MM.1S (cell line): ENCODE results near the gene PHLDB1.

Experiments used
- DNase-seq: peaks from one replicate; pipeline ENCODE4 v3.0.0-alpha.2; 2015
- H2AFZ ChIP-seq: fragments of 300-600 bp; sonication (generic); 2 replicates; pipeline ENCODE4 v1.6.0; 2016; ENCODE audit warnings: antibody characterized with exemption, low read length
- H3F3A ChIP-seq: fragments of 300-600 bp; sonication (generic); 2 replicates; pipeline ENCODE4 v1.6.1; 2016; ENCODE audit warnings: mild to moderate bottlenecking, antibody characterized with exemption, low read length, moderate library complexity, mixed read lengths; ENCODE audit not compliant: insufficient read depth
- H3K27ac ChIP-seq: fragments of 300-600 bp; sonication (generic); 2 replicates; pipeline ENCODE4 v1.5.1; 2016; ENCODE audit warnings: mild to moderate bottlenecking, low read length
- H3K27me3 ChIP-seq: fragments of 300-600 bp; sonication (generic); replicated peaks from 2 replicates; pipeline ENCODE4 v1.6.0; 2016; ENCODE audit warnings: low read length; ENCODE audit not compliant: insufficient read depth
- H3K36me3 ChIP-seq: fragments of 300-600 bp; sonication (generic); replicated peaks from 2 replicates; pipeline ENCODE4 v1.6.1; 2016; ENCODE audit warnings: mild to moderate bottlenecking, low read length, mixed read lengths; ENCODE audit not compliant: insufficient read depth
- H3K4me1 ChIP-seq: fragments of 300-600 bp; sonication (generic); 2 replicates; pipeline ENCODE4 v1.6.1; 2016; ENCODE audit warnings: low read length, mixed read lengths
- H3K4me2 ChIP-seq: fragments of 300-600 bp; sonication (generic); 2 replicates; pipeline ENCODE4 v1.6.0; 2016; ENCODE audit warnings: low read depth, low read length
- H3K4me3 ChIP-seq: fragments of 300-600 bp; sonication (generic); 2 replicates; pipeline ENCODE4 v1.5.1; 2016; ENCODE audit warnings: low read length, mixed read lengths
- H3K79me2 ChIP-seq: fragments of 300-600 bp; sonication (generic); 2 replicates; pipeline ENCODE4 v1.6.1; 2016; ENCODE audit warnings: mixed run types, low read length, mixed read lengths
- H3K9ac ChIP-seq: fragments of 300-600 bp; sonication (generic); 2 replicates; pipeline ENCODE4 v1.6.1; 2016; ENCODE audit warnings: low read length, mixed read lengths
- H3K9me2 ChIP-seq: fragments of 300-600 bp; sonication (generic); replicated peaks from 2 replicates; pipeline ENCODE4 v1.6.1; 2016; ENCODE audit warnings: mild to moderate bottlenecking, low read length, mixed read lengths; ENCODE audit not compliant: insufficient read depth
- H3K9me3 ChIP-seq: fragments of 300-600 bp; sonication (generic); replicated peaks from 2 replicates; pipeline ENCODE4 v1.6.1; 2016; ENCODE audit warnings: mild to moderate bottlenecking, low read length, mixed read lengths; ENCODE audit not compliant: insufficient read depth
- H4K20me1 ChIP-seq: fragments of 300-600 bp; sonication (generic); 2 replicates; pipeline ENCODE4 v1.6.1; 2016; ENCODE audit warnings: mild to moderate bottlenecking, low read length, moderate library complexity, mixed read lengths; ENCODE audit not compliant: insufficient read depth
- CTCF ChIP-seq: fragments of 300-600 bp; sonication (generic); IDR thresholded peaks from 2 replicates; pipeline ENCODE4 v1.5.1; 2016; ENCODE audit warnings: antibody characterized with exemption, low read length, mixed read lengths
- EZH2 ChIP-seq: fragments of 300-600 bp; sonication (generic); optimal IDR thresholded peaks from 2 replicates; pipeline ENCODE3; 2017; ENCODE audit warnings: low read depth, mild to moderate bottlenecking, antibody characterized with exemption, low read length, mixed read lengths
- EZH2phosphoT487 ChIP-seq: fragments of 300-600 bp; sonication (generic); IDR thresholded peaks from 2 replicates; pipeline ENCODE4 v1.6.1; 2018; ENCODE audit warnings: antibody characterized with exemption, low read length

The PHLDB1 gene

GRCh38 chr11:118643142-118643994 lies 36.0 kb downstream of the PHLDB1 start:
- no peaks in the 10 kb centered on the region for H3K36me3 ChIP-seq
- no peaks in the 10 kb centered on the region for H3K27me3 ChIP-seq
- H3F3A ChIP-seq: no peaks in the 10 kb centered on the region
- H3K4me2 ChIP-seq: no peak overlapping the region
- no peaks in the 10 kb centered on the region for H3K79me2 ChIP-seq
- H3K9ac ChIP-seq: no peak overlapping the region
- no peak overlapping the region for H3K4me3 ChIP-seq
- no peak overlapping the region for H2AFZ ChIP-seq
- no peak for DNase-seq
- H3K4me1 ChIP-seq: peaks cover 14% of the 10 kb centered on the region
- H3K27ac ChIP-seq: no peak overlapping the region
- TF ChIP-seq EZH2: no peak
- TF ChIP-seq CTCF: no peak
- no peak for TF ChIP-seq EZH2phosphoT487
- H3K9me2 ChIP-seq: no peaks in the 10 kb centered on the region
- no peaks in the 10 kb centered on the region for H4K20me1 ChIP-seq
- H3K9me3 ChIP-seq: no peaks in the 10 kb centered on the region

GRCh38 chr11:118643995-118644345 lies 36.6 kb downstream of the PHLDB1 start:
- Histone ChIP-seq H3K4me1 (peaks cover 14% of the 10 kb centered on the region), H3K9me2 (no peaks in the 10 kb centered on the region), H2AFZ (no peak overlapping the region), H4K20me1 (no peaks in the 10 kb centered on the region), H3K4me3 (no peak overlapping the region), H3K79me2 (no peaks in the 10 kb centered on the region), H3K9ac (no peak overlapping the region), H3K27me3 (no peaks in the 10 kb centered on the region), H3K36me3 (no peaks in the 10 kb centered on the region), H3F3A (no peaks in the 10 kb centered on the region), H3K27ac (no peak overlapping the region), H3K9me3 (no peaks in the 10 kb centered on the region), H3K4me2 (no peak overlapping the region)
- DNase-seq: no peak
- TF ChIP-seq EZH2phosphoT487: no peak
- TF ChIP-seq EZH2: no peak
- TF ChIP-seq CTCF: no peak

GRCh38 chr11:118644496-118644895 lies 37.1 kb downstream of the PHLDB1 start:
- TF ChIP-seq CTCF (no peak), EZH2phosphoT487 (no peak), EZH2 (no peak)
- Histone ChIP-seq H3K4me3 (no peak overlapping the region), H3K27ac (no peak overlapping the region), H3K9me2 (no peaks in the 10 kb centered on the region), H3K4me2 (no peak overlapping the region), H3K9me3 (no peaks in the 10 kb centered on the region), H3K36me3 (no peaks in the 10 kb centered on the region), H2AFZ (no peak overlapping the region), H4K20me1 (no peaks in the 10 kb centered on the region), H3F3A (no peaks in the 10 kb centered on the region), H3K4me1 (peaks cover 14% of the 10 kb centered on the region), H3K9ac (no peak overlapping the region), H3K79me2 (no peaks in the 10 kb centered on the region), H3K27me3 (no peaks in the 10 kb centered on the region)
- no peak for DNase-seq
